ENCODE data around the gene KRT17.
"Not testable (repeated sequence)": the region's sequence is repeated elsewhere in the genome, so short reads cannot be mapped to it uniquely, and the experiment has no call there.

KRT17 gene

DNA sequence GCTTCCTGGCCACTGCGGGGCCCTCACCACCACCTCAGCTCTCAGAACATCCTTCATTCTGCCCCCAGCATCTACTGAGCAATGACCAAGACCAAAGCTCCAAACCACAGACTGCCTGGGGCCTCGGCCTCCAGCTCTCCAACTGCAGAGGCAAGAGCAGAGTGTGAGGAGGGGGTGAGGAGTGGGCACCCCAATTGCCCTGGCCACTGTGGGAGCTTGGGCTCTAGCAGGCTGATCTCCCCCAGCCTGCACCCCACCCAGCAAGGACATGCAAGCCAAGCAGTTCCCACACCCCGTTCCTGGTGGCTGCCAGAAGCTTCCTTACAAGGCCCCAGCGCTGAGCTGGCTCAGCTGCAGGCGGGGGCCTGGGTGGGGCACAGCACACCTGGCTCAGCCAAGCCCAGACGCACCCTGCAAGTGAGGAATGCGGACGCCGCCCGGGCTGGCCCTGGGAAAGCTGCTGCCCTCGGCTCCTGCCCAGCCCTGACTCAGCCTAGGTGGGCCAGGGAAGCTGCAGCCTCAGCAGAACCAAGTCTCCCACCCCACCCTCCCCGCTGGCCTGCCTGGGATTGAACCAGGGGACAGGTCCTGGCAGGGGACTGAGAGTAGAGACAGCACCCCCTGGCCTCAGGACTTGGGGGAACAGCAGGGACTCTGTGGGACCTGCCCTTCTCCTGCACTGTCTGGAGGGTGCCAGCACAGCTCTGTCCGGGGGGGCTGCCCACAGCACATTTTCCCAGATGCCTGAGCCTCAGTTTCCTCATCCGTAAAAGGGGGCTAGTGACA, 29.7 kb upstream of the KRT17 start:
- DNase-seq (ENCODE audit: low read depth): no peak

DNA sequence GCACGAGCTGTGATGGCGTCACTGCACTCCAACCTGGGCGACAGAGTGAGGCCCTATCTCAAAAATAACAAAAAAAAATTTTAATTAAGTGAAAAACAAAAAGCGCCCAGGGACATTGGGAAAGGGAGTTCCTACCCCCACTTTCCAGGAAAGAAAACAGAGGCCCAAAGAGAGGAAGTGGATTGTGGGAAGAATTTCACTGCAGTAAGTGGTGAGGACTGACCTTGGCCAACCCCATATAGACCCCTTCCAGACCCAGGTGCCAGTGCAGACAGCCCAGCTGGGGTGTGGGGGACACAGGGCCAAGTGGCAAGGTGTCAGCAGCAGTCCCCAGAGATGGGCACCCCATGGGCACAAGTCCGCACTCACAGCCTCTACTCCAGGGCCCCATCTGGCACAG, 29.0 kb upstream of the KRT17 start:
- no peak for DNase-seq (ENCODE audit: low read depth)

DNA sequence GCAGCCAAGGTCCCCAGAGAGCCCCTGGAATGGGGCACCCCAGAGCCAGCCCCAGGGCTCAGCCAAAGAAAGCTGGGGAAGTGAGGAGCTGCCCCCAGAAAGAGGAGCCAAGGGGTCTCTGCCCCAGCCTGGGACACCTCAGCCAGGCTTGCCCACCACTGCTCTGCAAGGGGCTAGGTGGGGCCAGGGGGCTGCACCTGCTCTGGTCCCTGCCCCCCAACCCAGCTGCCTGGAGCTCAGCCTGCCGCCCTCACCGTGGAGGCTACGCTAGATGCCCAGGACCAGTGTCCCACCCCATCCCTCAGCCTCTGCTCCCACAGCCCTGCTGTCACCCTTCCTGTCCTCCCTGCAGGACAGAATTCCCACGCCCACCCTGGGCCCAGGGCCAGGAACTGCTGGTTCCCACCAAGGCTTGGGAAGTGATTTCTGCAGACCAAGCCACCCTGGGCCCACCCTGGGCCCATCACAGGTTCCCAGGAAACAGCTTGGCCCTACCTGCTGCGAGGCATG, 28.1 kb upstream of the KRT17 start:
- no peak for DNase-seq (ENCODE audit: low read depth)

DNA sequence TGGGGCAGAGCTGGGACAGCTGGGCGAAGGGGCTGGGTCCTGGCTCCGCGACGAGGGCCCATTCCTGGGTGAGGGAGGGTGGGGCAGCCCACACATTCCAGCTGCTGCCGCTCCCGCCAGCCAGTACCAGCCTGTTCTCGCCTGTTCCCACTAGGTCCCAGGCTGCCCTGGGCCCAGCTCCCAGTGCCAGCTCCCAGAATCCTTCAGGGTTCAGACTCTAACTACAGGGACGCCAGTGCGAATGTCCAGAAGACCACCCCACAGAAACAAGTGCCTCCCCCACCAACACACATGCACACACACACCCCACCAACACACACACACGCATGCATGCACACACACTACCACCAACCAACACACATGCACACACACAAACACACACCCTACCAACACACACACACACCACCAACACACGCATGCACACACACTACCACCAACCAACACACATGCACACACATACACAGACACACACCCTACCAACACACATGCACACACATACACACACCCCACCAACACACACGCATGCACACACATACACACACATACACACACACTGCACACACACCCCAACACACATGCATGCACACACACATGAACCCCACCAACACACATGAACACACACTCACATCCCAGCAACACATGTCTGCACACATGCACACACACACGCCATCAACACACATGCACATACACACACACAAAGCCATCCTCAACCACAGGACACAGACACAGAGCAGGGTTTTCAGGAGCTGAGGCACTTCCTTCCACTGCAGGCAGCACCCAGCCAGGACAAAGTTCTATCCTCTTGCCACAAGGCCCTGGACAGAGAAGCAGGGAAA, 27.5 kb upstream of the KRT17 start:
- DNase-seq (ENCODE audit: low read depth): no peak

DNA sequence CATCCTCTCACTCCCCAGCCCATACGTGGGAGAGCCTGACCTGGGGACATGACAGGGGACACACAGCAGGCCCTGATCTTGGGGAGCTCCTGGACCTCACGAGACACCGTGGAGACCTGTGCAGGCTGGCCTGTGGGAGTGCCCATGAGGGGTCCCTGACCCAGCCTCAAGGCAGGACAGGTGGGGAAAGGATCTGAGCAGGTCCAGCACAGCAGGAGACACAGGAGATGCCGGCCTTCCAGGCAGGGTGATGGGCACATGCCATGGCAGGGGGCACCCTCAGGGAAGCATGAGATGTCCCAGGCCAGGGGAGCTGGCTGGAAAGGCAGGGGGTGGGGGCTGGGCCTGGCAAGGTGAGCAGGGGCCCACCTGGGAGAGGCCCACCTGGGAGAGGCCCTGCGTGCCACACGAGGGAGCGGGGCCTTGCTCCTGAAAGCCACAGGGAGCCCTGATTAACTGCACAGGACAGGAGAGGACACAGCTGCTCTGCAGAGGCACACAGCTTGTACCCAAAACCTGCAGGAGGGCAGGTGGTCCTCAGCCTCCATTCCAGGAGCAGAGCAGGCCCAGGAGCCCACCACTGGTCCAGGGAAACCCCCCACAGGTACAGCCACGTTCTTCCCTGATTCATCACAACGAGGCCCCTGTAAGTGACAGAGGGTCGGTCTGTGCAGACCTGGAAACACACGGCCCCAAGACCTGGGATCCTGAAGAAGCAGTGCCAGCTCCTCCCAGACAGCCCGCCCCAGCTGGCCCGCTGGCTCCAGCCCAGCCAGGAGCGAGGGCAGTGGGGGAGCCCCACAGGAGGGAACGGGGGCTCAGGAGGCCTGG, 26.6 kb upstream of the KRT17 start:
- DNase-seq (ENCODE audit: low read depth): no peak

DNA sequence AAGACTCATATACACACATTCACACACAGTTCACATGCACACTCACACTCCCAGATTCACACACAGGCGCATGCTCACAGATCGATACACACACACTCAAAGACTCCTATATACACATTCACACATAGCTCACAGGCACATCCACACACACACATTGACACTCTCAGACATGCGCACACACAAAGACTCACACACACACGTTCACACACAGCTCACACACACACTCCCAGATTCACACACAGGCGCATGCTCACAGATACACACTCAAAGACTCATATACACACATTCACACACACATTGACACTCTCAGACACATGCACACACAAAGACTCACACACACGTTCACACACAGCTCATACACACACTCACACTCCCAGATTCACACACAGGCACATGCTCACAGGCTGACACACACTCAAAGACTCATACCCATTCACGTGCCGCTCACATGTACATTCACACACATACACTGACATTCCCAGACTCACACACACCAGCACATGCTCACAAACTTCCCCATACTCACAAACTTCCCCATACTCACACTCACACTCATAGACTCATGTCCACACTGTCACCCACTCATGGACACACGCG, 25.6 kb upstream of the KRT17 start:
- no peak for DNase-seq (ENCODE audit: low read depth)

DNA sequence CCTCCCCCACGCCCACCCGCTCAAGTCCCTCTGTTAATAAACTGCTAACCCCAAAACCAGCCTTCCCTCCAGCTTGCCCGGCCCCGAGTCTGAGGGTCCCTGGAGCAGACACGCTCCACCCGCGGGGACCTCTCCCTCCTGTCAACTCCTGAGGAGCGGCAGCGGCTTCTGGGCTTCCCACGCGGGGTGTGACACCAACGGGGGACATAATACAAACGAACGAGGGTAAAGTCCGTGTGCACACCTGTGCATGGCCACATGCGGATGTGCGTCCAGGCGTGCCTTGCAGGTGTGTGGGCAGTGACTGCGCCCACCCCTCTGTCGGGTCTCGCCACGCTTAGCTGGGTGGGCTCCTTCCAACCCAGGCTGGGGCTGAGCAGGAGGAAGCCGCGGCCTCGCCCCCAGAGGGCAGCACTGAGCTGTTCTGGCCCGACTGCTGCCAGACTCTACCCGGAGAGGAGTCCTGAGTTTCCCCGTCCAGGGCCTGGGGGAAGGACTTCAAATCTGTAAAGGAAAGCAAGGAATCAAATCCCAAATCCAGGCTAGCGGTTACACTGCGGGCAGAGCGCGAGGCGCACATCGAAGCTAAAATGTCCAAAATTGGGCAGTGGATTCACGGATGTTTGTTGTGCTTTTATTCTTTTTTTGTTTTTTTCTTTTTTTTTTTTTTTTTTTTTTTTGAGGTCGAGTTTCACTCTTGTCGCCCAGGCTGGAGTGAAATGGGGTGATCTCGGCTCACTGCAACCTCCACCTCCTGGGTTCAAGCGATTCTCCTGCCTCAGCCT, 24.2 kb upstream of the KRT17 start:
- DNase-seq (ENCODE audit: low read depth): peak; percentile 73

DNA sequence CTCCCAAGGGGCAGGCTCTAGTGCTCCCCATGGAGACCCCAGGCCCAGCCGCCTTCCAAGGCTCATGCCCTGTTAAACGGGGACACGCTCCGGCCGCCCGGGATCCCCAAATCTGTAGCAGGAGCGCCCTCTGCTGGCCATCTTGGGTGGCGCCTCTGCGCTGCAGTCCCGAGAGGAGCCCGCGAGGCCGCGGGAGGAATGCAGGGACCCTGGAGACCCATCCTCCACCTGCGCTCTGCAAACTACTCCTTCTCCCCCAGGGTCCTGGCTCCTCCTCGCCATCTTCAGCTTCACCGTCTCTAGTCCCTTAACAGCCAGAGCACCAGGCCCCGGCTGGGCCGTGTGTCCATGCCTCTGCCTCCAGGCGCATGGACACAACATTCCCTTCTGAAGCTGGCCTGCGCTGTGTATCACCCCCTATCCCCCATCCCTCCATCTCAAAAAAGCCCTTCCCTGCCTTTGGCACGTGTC, 23.6 kb upstream of the KRT17 start:
- DNase-seq (ENCODE audit: low read depth): peak; percentile 77

DNA sequence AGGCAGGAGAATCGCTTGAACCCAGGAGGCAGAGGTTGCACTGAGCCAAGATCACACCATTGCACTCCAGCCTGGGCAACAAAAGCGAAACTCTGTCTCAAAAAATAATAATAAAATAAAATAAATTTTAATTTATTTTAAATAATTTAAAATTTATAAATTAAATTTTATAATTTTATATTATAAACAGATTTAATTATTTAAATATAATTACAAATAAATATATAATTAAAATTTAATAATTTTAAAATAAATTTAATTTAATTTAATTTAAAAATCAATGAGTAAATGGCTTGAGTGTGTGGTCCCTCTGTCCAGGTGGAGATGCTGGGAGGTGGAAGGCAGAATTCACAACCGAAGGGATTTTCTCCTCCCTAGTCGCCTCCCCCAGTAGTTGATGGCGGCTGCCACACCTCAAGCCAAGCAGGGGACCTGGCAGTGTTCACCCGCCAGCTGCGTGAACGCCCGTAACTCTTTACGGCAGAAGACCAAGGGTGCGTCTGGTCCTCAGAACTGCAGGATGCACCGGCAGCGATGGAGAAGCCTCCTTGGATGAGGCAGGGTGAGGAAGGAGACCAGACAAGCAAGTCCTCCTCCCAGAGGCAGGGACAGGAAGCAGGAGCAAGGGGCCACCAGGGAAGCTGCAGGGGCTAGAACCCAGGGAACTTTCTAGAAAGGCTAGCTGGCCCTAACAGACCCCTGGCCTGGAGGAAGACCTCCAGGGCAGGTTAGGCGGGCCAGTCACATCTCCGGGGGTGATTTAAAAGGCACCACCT, 22.9 kb upstream of the KRT17 start:
- DNase-seq (ENCODE audit: low read depth): no peak

DNA sequence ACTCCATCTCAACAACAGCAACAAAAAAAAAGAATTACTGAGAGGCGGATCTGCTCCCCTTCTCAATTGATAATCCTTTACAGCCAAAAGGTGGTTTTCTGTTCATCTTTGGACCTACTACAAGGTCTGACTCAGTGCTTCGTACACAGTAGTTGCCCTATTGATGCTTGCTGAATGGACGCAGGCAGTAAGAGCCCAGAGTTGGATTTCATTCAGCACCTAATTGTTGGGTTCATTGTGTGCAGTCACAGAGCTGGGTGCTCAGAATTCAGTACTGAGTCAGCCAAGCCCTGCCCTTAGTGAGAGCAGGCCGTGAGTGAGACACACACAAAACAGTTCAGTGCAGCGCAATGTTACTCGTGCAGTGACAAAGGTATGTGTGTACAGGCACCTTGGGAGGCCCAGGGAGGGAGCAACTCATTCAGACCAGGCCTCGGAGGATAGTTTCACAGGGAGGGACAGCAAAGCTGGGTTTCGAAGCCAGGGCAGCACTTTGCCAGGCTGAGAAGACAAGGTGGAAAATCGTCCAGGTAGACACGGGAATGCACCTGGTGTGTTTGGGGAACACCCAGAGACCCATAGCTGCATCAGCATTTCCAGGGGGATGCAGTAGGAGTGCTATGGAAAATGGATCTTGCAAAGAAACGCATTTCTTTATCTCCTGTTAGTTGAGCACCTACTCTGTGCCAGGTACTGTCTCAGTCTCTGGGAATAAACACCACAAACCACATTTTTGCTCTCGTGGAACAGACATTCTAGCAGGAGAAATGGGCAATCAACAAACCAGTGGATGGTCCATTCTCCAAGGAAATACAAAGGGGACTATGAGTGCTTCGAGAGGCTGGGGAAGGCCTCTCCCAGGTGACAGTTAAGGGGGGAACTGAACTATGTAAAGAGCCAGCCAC, 18.1 kb upstream of the KRT17 start:
- DNase-seq (ENCODE audit: low read depth): no peak

DNA sequence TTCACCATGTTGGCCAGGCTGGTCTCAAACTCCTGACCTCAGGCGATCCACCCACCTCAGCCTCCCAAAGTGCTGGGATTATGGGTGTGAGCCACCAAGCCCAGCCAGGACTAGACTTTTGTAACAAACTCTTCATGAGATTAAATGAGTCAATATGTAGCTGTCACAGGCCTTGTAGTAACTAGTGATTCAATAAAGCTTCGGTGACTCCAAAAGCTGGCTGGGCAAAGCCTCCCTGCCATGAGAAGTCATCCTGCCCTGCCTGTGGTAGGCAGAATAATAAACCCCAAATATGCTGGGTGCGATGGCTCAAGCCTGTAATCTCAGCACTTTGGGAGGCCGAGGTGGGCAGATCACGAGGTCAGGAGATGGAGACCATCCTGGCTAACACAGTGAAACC, 16.2 kb upstream of the KRT17 start:
- not testable (repeated sequence) for DNase-seq (ENCODE audit: low read depth)

DNA sequence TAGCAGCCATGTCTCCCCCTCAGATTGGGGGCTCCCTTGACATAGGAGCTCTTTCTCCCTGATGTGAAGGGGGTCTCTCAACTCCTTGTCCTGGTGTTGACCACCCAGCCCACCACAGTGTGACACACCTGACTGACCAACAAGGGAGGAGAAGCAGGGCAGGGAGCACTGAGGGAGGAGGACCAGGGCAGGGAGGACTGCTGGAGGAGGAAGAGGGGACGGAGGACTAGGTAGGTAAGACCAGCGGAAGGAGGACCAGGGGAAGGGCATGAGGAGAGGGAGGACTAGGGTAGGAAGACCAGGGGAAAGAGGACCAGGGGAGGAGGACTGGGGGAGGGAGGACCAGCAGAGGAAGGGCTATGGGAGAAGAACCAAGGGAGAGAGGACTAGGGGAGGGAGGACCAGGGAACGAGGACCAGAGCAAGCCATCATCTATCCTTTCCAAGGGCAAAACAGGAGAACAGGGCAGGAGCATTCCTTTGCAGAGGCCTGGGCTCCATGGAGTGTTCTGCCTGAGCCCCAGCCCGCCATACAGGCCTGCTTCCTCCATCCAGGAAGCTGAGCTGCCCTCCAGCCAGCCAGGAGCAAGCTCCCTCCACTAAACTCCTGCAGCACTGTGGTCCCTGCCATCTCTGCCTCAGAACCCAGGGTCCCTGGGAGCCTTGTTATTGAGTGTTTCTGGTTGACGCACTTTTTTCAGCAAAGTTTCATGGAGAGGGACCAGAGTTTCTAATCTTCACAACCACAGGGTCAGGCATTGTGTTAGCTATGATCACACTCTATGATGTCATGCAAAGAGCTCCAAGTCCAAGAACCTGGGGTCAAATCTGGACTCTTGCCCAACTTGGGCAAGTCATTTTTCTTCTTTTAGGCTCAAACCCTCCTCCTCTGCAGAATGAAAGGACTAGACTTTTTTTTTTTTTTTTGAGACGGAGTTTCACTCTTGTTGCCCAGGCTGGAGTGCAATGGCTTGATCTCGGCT, 15.4 kb upstream of the KRT17 start:
- no peak for DNase-seq (ENCODE audit: low read depth)

DNA sequence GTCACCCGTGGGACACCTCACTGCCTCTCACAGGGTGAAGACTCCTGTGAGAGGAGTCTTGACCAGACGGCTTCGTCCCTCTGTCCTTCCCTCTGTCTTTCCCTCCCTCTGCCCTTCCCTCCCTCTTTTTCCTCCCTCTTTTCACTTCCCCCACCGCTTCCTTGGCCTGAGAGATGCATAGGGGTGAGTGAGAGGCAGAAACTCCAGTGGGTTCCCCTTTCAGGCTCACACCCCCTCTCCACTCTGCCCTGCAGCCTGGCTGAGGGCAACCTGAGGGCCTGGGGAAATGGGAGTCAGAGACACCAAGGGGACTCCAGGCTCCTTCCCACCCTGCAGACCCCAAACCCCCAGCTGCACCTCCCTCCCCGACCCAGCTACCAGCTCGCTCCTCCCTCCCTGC, 14.6 kb upstream of the KRT17 start:
- no peak for DNase-seq (ENCODE audit: low read depth)

DNA sequence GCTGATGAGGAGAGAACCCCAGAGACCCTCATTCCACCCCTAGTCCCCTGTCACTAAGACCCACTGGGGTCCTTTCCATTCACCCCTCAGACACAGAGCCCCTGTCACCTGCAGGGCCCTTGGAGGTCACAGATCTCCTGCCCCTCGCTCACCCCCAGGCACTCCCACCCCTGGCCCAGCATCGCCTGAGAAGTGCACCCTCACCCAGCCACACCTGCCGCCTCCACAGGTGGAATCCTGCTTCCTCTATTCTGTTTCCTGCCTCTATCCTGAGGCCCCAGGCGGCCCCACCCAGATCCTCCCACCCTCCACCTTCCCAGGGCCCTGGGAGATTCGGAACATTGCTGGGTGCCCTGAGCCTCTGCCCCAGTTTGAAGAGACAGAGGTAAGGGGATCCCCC, 13.8 kb upstream of the KRT17 start:
- DNase-seq (ENCODE audit: low read depth): no peak

DNA sequence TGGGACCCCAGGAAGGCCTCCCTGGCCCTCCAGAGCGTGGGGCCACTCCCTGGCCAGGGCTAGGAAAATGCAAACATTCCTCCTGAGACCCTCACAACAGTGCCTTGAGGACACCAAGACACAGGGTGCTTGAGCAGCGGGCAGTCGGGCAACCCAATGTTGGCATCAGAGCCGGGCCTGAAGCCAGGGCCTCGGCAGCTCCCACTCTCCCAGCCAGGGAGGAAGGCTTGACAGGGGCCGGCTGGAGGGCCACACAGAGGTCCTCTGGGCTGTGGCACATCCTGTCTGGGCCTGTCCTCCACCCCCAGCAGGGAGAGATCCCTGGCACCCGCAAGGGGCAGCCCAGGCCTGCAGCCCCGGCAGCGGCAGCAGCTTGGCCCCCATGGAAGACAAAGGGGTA, 12.3 kb upstream of the KRT17 start:
- DNase-seq (ENCODE audit: low read depth): no peak

DNA sequence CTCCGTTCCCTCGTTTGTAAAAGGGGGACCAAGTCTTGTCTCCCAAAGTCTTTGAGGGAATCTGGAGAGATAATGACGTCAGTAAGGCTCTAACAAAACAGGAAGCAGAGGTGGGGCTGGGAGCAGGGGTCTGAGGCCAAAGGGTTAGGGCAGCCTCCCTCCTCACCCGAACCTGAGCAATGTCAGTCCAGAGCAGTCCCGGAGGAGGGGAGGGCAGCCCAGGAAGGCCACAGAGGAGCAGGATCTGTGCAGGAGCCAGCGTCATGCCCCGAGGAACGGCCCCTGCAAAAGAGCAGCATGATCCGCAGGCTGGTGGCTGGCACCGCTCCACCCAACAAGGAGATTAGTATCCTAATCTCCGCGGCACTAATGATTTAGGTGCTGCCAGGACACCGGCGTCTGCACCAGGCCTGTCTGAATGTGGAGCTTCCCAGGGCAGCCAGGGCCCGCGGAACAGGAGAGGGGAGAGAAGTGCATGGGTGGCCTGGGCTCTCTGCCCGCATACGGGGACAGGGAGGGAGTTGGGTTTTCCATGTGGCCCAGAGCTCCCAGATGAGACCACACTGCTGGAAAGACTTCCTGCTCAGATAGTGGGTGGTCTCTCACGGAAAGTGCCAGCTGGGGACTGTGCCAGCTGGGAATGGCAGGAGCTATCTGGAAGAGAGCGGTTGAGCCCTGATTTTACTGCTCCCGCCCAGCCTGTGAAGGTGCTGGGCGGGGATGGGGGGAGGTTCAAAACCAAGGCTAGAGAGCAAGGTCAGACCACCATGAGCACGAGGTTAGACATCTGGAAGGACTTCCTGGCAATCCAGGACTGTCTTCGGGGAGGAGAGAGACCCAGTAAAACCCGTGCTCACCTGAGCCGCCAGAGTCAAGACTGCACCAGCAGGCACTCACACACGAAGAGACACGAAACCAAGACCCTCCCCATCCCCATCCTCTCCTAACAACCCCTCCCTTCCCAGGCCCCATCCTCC, 11.0 kb upstream of the KRT17 start:
- no peak for DNase-seq (ENCODE audit: low read depth)

DNA sequence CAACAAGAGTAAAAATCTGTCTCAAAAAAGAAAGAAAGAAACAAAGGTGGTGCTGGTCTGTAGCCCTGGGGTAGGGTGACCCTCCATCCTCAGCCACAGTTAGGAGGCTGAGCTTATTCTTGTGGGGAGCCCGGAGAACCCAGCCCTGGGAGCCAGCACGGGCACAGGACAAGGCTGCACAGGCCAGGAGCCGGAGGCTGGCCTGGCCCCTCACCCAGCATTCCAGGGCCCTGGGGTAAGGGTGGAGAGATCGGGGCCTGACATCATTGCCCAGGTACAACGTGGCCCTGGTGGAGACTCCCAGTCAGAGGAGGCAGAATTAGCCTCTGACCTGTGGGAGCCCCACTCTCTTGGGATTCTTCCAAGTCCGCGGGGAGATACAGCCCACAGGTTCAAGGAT, 10.3 kb upstream of the KRT17 start:
- DNase-seq (ENCODE audit: low read depth): no peak
